GM12874 (cell line): ENCODE results near the gene ZDHHC8.

ENCODE experiments used
- TF ChIP-seq, protein P1 (sequence below): IDR thresholded peaks from 2 replicates; pipeline ENCODE4 v1.5.1; 2011; ENCODE audit warnings: low read depth, mild to moderate bottlenecking, control low read depth, low read length, moderate library complexity; ENCODE audit not compliant: insufficient read depth

The ZDHHC8 gene

DNA sequence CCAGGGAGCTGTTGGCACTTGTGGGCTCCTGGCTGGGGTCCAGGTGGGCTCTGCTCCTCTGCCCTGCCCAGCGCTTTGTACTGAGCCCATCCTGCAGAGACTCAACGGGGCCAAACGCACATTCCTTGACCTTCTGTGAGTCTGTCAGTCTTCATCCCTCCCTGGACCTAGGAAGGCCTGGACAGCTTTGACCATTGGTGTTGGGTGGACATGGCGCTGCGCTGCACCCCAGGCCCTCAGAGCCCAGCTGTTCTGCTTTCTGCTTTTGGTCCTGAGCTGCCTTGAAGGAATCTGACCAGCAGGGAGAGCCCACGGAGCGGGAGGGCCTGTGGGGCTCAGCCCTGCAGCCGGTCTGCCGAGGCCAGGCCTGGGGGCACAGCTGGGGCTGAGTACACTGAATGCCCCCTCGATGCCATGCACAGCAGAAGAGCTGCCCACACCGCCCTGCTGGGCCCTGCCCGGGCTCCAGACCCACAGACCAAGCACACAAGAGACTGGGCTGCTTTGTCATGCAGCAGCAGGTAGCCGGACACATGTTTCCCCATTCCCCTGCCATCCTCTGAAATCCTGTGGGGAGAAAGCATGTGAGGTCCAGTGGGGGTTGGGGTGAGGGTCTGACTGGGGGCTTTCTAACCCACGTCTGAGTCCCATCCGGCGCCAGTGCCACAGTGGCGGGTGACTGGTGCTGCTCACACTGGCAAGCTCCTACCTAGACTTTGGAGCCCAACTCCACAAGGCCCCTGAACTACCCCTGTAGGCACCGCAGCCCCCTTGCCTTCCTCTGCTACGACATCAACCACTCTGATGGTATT is 43.4 kb downstream of the ZDHHC8 start:
- TF ChIP-seq, protein P1, sequence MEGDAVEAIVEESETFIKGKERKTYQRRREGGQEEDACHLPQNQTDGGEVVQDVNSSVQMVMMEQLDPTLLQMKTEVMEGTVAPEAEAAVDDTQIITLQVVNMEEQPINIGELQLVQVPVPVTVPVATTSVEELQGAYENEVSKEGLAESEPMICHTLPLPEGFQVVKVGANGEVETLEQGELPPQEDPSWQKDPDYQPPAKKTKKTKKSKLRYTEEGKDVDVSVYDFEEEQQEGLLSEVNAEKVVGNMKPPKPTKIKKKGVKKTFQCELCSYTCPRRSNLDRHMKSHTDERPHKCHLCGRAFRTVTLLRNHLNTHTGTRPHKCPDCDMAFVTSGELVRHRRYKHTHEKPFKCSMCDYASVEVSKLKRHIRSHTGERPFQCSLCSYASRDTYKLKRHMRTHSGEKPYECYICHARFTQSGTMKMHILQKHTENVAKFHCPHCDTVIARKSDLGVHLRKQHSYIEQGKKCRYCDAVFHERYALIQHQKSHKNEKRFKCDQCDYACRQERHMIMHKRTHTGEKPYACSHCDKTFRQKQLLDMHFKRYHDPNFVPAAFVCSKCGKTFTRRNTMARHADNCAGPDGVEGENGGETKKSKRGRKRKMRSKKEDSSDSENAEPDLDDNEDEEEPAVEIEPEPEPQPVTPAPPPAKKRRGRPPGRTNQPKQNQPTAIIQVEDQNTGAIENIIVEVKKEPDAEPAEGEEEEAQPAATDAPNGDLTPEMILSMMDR: 0 out of 2 replicates have a peak, but pooled peaks have one; percentile 23

DNA sequence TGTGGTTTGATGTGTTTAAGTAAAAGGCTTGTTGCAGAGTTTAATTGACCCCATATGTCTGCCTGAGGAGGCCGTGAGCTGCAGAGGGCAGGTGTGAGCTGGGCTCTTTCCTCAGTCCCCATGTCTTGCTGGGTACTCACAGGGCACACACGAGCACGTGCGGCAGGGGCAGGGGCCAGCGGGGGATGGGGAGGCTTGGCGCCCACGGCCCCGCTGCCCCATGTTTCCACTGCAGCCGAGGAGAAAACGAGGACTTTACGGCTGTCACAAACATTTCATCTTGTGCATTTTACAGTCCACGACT is 43.9 kb downstream of the ZDHHC8 start:
- TF ChIP-seq, protein P1: no peak

DNA sequence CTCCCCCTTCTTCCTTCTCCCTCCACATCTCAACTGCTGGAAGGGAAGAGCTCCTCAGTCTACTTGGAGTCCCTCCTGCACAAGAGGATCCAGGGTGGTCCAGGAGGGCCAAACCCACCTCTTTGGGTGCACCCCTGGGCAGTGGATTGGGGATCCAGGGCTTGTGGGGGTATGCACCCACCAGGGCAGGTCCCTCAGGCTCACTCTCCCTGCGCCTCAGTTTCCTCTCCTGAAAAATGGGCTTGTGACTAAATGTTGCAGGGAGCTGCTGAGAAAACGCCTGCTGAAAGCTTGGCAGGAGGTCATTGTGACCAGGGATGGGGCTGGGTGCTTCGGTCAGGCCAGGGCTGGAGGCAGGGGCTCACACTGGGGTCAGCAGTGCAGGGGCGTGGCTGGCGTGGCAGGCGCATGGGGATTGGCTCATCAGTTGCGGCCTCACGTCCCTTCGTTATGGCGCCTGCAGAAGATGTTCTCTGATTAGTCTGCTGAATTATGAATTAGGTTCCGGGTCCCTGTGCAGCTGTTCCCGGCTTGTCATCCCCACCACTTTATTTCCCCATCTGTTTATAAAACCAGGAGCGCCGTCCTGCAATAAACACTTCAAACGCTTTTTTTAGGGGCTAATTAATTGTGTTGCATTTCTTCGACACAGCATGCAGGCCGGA is 44.9 kb downstream of the ZDHHC8 start:
- TF ChIP-seq, protein P1: no peak

DNA sequence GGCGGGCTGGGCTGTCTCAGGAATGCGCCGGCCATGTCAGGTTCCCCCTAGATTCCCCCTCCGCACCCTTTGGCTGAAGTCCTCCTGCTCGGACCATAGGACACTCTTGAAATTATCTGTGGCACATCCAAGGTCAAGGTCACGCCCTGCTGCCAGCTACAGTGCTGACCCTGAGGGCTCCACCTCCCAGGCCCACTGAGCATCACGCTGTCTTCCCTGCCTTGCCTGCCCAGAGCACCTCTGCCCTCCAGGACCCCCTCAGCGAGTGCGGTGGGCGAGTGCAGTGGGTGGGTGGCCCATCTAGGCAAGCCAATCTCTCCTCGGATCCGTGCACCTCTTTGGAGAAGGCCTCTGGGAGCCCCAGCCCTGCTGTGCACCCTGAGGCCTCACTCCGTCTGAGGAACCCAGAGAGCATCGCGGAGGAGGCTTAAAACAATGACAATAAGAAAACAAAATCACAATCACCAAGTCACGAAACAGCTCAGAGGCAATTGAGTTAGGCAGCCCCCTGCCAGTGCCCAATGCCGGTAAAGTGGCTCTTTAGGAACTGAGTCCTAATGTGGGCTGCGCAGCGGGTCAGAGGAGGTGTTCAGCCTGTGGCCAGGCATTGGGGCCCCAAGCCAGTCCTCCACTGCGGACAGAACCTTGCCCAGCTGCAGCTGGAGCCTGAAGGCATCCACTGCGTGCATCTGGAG is 45.8 kb downstream of the ZDHHC8 start:
- TF ChIP-seq, protein P1: no peak

DNA sequence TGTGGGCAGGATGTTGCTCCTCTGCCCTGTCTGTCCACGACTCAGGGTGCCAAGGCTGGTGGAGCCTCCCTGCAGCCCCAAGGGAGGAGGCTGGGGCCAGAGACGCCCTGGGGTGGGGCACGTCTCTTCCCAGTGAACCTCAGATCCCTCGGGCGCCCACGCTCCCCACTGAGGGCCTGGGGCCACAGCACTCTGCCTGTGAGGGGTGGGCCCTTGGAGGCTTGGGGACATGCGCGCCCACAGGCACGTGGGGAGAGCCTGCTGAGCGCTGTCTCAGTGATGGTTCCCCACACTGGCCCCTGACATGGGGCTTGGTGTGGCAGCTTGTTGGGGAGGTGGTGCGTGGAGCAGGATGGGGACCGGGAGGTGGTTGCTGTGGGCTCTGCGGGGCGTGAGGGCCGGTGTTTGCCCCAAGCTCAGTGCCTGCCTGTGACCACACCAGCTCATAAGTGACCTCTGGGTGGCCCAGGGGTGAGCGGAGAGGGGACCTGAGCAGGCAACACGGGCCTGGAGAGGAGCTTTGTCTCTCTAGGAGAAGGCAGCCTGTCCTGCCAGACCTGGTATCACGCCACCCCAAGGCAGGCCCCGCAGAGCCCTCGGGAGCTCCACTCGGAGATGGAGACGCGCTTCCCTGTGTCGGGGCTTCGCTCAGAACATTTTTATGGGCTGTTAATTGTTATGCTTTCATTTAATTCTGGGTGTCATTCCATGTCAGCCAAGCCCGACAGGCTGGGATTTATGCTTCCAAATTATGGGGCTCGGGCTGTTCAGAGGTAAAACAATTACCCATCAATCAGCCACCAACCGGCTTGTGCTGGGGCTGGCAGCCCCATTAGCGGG is 46.7 kb downstream of the ZDHHC8 start:
- TF ChIP-seq, protein P1: no peak

DNA sequence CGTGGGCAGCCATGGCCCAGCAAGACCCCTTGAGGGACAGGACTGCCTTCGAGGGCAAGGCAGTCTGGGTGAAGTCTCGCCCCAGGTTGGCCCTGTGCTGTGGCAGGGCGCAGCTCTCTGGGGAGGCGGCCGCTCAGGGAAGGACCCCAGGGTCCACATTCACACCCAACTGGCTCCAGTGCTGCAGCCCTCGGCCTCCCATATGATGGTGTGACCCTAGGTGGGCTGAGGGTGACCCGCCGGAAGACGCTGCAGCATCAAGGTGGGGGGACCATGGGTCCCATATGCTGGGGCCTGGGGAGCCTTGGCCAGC is 47.3 kb downstream of the ZDHHC8 start:
- TF ChIP-seq, protein P1: no peak
